ENCODE data around the gene CBY2. TPM values are rescaled to one million over a fixed set of nuclear protein-coding genes. Genes with fewer than 3 reads are reported as not detected.
"Not testable (repeated sequence)": the region's sequence is repeated elsewhere in the genome, so short reads cannot be mapped to it uniquely, and the experiment has no call there.

Gene CBY2, protein sequence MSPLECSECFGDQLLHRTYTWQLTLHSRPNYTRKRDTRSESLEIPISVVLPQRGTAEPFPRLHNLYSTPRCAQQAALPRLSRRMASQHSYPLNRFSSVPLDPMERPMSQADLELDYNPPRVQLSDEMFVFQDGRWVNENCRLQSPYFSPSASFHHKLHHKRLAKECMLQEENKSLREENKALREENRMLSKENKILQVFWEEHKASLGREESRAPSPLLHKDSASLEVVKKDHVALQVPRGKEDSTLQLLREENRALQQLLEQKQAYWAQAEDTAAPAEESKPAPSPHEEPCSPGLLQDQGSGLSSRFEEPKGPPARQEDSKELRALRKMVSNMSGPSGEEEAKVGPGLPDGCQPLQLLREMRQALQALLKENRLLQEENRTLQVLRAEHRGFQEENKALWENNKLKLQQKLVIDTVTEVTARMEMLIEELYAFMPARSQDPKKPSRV
- total RNA-seq = 0.21 TPM

DNA sequence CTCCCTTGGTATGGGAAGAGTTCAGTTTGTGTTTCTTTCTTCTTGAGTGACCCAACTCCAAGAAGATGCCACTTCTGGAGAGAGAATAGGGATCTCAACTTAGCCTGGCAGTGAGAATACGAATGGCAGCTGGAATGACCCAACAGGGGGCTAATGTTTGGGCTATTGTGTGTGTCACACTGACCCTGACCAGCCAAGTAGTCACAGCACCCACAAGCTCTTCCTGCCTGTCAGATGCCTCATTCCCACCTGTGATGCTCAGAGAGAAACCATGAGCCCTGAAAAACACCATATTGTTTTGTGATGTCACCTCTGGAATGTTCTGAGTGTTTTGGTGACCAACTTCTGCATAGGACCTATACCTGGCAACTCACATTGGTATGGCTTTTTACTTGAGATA, at the start of gene CBY2:
Gene CBY2, plus strand, starts transcription at position 233 of the 400 bp plus-strand sequence. Its CDS starts 71 bp downstream, at position 304.
- Histone ChIP-seq H3K27me3 (ENCODE audit: insufficient read depth, low read length) (no peaks in the 10 kb centered on the region), H3K4me3 (ENCODE audit: low read length) (no peak within 1 kb of the TSS), H3K9me3 (ENCODE audit: low read depth, low read length) (no peaks in the 10 kb centered on the region), H3K4me1 (ENCODE audit: insufficient read depth, low read length) (no peaks in the 10 kb centered on the region)

DNA sequence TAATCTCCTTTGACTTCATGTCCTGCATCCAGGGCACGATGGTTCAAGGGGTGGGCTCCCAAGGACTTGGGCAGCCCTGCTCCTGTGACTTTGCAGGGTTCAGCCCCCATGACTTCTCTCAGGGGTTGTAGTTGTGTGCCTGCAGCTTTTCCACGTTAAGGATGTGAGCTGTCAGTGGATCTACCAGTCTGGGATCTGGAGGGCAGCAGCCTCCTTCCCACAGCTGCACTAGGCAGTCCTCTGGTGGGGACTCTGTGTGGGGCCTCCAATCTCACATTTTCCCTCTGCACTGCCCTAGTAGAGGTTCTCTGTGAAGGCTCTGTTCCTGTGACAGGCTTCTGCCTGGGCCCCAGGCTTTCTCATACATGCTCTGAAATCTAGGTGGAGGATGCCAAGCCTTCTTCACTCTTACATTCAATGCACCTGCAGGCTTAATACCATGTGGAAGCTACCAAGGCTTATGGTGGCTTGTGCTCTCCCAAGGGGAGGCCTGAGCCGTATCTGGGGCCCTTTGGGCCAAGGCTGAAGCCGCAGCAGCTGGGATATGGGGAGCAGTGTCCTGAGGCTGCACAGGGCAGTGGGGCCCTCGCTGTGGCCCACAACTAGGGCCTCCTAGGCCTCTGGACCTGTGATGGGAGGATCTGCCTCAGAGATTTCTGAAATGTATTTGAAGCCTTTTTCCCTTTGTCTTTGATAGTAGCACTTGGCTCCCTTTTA, 47.3 kb upstream of the CBY2 start:
- Histone ChIP-seq H3K27me3 (ENCODE audit: insufficient read depth, low read length) (no peaks in the 10 kb centered on the region), H3K4me3 (ENCODE audit: low read length) (no peak overlapping the region), H3K9me3 (ENCODE audit: low read depth, low read length) (no peaks in the 10 kb centered on the region), H3K4me1 (ENCODE audit: insufficient read depth, low read length) (no peaks in the 10 kb centered on the region)

- Histone ChIP-seq H3K4me3 (ENCODE audit: low read length) (no peak overlapping the region), H3K27me3 (ENCODE audit: insufficient read depth, low read length) (no peaks in the 10 kb centered on the region), H3K9me3 (ENCODE audit: low read depth, low read length) (no peaks in the 10 kb centered on the region), H3K4me1 (ENCODE audit: insufficient read depth, low read length) (no peaks in the 10 kb centered on the region)
These were observed 43.4 kb upstream of the CBY2 start for GRCh38 chr13:45658586-45659235.

DNA sequence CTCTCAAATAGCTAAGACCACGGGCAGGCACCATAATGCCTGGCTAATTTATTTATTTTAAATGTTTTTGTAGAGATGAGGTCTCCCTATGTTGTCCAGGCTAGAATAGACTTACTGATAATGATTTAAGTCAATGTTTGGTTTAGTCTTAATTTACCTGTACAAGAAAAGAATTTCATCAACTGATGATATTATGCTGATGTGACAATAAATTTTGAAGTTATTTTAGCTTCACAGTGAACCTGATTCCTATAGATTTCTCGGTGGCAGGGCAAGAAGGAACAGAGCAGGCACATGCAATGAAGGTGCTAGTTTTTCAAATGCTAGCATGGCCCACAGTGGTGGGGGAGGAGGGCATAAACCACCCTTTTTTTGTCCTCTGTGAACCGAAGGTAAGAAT, 42.6 kb upstream of the CBY2 start:
- Histone ChIP-seq H3K4me1 (ENCODE audit: insufficient read depth, low read length) (no peaks in the 10 kb centered on the region), H3K4me3 (ENCODE audit: low read length) (no peak overlapping the region), H3K27me3 (ENCODE audit: insufficient read depth, low read length) (no peaks in the 10 kb centered on the region), H3K9me3 (ENCODE audit: low read depth, low read length) (no peaks in the 10 kb centered on the region)

DNA sequence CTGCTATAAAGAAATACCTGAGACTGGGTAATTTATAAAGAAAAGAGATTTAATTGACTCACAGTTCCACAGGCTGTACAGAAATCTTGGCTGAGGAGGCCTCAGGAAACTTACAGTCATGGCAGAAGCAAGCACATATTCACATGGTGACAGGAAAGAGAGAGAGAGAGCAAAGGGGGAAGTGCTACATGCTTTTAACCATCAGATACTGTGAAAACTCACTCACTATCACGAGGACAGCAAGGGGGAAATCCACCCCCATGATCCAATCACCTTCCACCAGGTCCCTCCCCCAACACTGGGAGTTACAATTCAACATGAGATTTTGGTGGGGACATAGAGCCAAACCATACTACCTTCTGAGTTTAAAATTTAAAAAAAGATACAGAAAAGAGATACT, 41.7 kb upstream of the CBY2 start:
- not testable (repeated sequence) for H3K4me3 ChIP-seq (ENCODE audit: low read length); H3K9me3 ChIP-seq (ENCODE audit: low read depth, low read length); H3K4me1 ChIP-seq (ENCODE audit: insufficient read depth, low read length); H3K27me3 ChIP-seq (ENCODE audit: insufficient read depth, low read length)

DNA sequence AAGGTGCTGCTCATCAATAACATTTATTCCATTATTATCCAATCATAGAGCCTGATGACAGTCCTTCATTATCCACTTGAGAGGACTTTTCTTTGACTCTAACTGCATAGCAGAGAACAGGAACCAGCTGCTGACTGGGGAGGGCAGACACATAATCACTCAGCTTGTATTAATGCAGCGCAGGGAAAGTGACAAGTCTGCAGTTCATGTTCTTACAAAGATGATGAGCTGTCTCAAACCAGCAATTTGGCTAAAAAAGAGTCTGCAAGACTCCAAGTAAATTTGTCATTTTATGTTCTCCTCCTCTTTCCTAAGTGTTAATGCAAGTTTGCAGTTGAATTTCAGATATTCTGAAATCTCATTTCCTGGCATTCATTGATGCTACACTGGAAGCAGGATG, 40.0 kb upstream of the CBY2 start:
- Histone ChIP-seq H3K4me3 (ENCODE audit: low read length) (no peak overlapping the region), H3K27me3 (ENCODE audit: insufficient read depth, low read length) (no peaks in the 10 kb centered on the region), H3K4me1 (ENCODE audit: insufficient read depth, low read length) (no peaks in the 10 kb centered on the region), H3K9me3 (ENCODE audit: low read depth, low read length) (no peaks in the 10 kb centered on the region)

- not testable (repeated sequence) for H3K4me3 ChIP-seq (ENCODE audit: low read length); H3K27me3 ChIP-seq (ENCODE audit: insufficient read depth, low read length); H3K9me3 ChIP-seq (ENCODE audit: low read depth, low read length); H3K4me1 ChIP-seq (ENCODE audit: insufficient read depth, low read length)
These were observed 39.2 kb upstream of the CBY2 start for GRCh38 chr13:45662903-45663302.

DNA sequence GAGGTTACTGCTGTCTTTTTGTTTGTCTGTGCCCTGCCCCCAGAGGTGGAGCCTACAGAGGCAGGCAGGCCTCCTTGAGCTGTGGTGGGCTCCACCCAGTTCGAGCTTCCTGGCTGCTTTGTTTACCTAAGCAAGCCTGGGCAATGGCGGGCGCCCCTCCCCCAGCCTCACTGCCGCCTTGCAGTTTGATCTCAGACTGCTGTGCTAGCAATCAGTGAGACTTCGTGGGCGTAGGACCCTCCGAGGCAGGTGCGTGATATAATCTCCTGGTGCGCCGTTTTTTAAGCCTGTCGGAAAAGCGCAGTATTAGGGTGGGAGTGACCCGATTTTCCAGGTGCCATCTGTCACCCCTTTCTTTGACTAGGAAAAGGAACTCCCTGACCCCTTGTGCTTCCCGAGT, 32.5 kb upstream of the CBY2 start:
- H3K4me3 ChIP-seq (ENCODE audit: low read length); H3K27me3 ChIP-seq (ENCODE audit: insufficient read depth, low read length); H3K4me1 ChIP-seq (ENCODE audit: insufficient read depth, low read length); H3K9me3 ChIP-seq (ENCODE audit: low read depth, low read length): not testable (repeated sequence)

GRCh38 chr13:45670189-45670885, 31.8 kb upstream of the CBY2 start:
- Histone ChIP-seq H3K9me3 (ENCODE audit: low read depth, low read length) (no peaks in the 10 kb centered on the region), H3K27me3 (ENCODE audit: insufficient read depth, low read length) (no peaks in the 10 kb centered on the region), H3K4me3 (ENCODE audit: low read length) (no peak overlapping the region), H3K4me1 (ENCODE audit: insufficient read depth, low read length) (no peaks in the 10 kb centered on the region)

GRCh38 chr13:45674908-45675307, 27.2 kb upstream of the CBY2 start:
- H3K9me3 ChIP-seq (ENCODE audit: low read depth, low read length) = no peaks in the 10 kb centered on the region
- no peaks in the 10 kb centered on the region for H3K4me1 ChIP-seq (ENCODE audit: insufficient read depth, low read length)
- H3K27me3 ChIP-seq (ENCODE audit: insufficient read depth, low read length) = no peaks in the 10 kb centered on the region
- H3K4me3 ChIP-seq (ENCODE audit: low read length) = no peak overlapping the region

DNA sequence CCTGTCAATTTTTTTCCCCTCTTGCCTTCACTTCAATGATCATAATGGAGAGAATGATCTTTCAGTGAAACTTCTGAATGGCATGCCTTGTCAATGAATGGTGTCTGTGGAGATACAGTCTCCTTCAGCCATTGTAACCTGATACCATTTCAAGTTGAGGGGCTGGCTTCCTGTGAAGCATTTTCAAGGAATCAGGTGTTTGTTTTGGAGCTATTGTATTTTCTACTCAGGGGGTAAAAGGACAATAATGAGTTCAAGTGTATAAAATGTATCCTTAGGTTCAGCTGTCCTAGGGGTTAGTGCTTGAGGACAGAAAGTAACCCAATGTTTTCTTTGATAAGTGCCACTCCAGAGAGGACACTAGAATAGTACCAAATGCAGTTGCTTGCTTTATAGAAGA, 23.8 kb upstream of the CBY2 start:
- Histone ChIP-seq H3K4me1 (ENCODE audit: insufficient read depth, low read length) (no peaks in the 10 kb centered on the region), H3K27me3 (ENCODE audit: insufficient read depth, low read length) (no peaks in the 10 kb centered on the region), H3K9me3 (ENCODE audit: low read depth, low read length) (no peaks in the 10 kb centered on the region), H3K4me3 (ENCODE audit: low read length) (no peak overlapping the region)

- Histone ChIP-seq H3K4me1 (ENCODE audit: insufficient read depth, low read length) (no peaks in the 10 kb centered on the region), H3K4me3 (ENCODE audit: low read length) (no peak overlapping the region), H3K9me3 (ENCODE audit: low read depth, low read length) (no peaks in the 10 kb centered on the region), H3K27me3 (ENCODE audit: insufficient read depth, low read length) (no peaks in the 10 kb centered on the region)
These were observed 21.0 kb upstream of the CBY2 start for GRCh38 chr13:45681113-45681512.

DNA sequence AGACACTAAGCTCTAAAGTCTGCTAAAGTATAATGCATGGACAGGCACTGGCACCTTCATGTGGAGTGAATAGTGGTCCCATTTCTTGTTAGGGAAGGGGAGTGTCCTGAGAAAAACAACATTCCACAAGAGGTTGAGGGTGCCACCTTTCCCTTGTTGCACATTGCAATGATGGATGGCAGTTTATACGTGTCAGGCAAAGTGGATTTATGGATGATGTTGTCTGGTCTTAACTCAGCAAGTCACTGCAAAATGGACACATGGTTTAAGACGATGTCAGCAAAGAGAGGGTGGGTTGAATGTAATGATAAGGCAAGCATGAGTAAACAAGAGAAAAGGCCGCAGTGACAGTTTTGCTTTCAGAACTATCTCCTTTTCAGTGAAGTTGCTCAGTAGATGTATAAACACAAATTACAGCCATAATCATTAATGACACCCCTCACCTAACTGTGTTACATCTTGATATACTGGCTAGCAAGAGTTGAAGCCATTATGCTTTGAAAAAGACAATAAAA, 19.6 kb upstream of the CBY2 start:
- peaks cover 2% of the 10 kb centered on the region for H3K27me3 ChIP-seq (ENCODE audit: insufficient read depth, low read length)
- H3K4me3 ChIP-seq (ENCODE audit: low read length) = no peak overlapping the region
- H3K9me3 ChIP-seq (ENCODE audit: low read depth, low read length) = no peaks in the 10 kb centered on the region
- no peaks in the 10 kb centered on the region for H3K4me1 ChIP-seq (ENCODE audit: insufficient read depth, low read length)

DNA sequence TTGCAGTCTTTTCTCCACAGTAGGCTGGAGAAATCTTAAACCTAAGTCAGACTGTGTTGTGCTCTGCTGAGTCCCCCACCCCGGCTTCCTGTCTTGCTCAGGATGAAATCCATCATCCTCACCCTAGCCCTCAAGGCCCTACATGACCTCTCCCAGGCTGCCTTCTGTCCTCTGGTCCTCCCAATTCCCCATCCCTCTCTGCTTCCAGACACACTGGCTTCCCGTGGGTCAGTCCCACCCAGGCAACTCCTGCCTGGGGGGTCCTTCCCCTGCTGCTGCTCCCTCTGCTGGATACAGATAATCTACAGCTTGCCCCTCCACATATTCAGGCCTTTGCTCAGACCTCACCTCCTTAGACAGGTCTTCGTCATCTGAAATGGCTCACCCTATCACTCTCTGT, 18.4 kb upstream of the CBY2 start:
- no peak overlapping the region for H3K4me3 ChIP-seq (ENCODE audit: low read length)
- no peaks in the 10 kb centered on the region for H3K4me1 ChIP-seq (ENCODE audit: insufficient read depth, low read length)
- peaks cover 2% of the 10 kb centered on the region for H3K27me3 ChIP-seq (ENCODE audit: insufficient read depth, low read length)
- no peaks in the 10 kb centered on the region for H3K9me3 ChIP-seq (ENCODE audit: low read depth, low read length)

DNA sequence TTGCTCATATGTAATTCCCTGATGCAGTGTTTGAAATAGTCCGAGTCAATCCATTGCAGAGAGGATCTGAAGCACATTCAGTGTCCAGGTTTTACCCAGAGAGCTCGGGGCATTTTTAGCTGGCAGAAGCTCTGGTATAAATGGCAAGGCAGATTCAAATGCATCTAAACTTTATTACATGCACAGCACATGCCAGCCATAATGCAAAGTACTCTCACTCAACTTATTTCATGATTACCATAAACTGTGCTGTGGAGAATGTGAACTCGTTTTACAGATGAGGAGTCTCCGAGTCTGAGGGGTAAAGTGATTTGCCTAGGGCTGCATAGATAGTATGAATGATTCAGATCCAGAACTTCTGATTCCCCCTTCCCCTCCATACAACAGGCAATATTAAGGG, 13.5 kb upstream of the CBY2 start:
- H3K4me1 ChIP-seq (ENCODE audit: insufficient read depth, low read length) = no peaks in the 10 kb centered on the region
- peaks cover 2% of the 10 kb centered on the region for H3K27me3 ChIP-seq (ENCODE audit: insufficient read depth, low read length)
- no peaks in the 10 kb centered on the region for H3K9me3 ChIP-seq (ENCODE audit: low read depth, low read length)
- H3K4me3 ChIP-seq (ENCODE audit: low read length) = no peak overlapping the region
